GM23338 (cell line): ENCODE data around the gene STON1. TPM values are rescaled to one million over a fixed set of nuclear protein-coding genes. Genes with fewer than 3 reads are reported as not detected.

Source experiments
- ATAC-seq: fragments of 200-7000 bp; cut with Tn5 transposase; 3 replicates; pipeline ENCODE4 v1.9.1; 2020
- DNase-seq: peaks from one replicate; pipeline ENCODE4 v3.0.0-alpha.2; 2015; ENCODE audit warnings: low spot score
- H2AFZ ChIP-seq: fragments of 200-600 bp; sonication (generic); 2 replicates; pipeline ENCODE4 v1.8.0; 2016; ENCODE audit warnings: antibody characterized with exemption, mild to moderate bottlenecking, moderate library complexity
- H3F3A ChIP-seq: fragments of 200-600 bp; sonication (generic); replicated peaks from 2 replicates; pipeline ENCODE4 v1.8.0; 2017; ENCODE audit warnings: antibody characterized with exemption, mixed run types, low read depth
- H3K27ac ChIP-seq: fragments of 200-600 bp; sonication (generic); 2 replicates; pipeline ENCODE4 v1.6.1; 2016; ENCODE audit warnings: low read depth
- H3K27me3 ChIP-seq: fragments of 200-600 bp; sonication (generic); 2 replicates; pipeline ENCODE4 v1.8.0; 2016; ENCODE audit warnings: mild to moderate bottlenecking, mixed run types, moderate library complexity; ENCODE audit not compliant: insufficient read depth
- H3K36me3 ChIP-seq: fragments of 200-600 bp; sonication (generic); 2 replicates; pipeline ENCODE4 v1.8.0; 2016; ENCODE audit warnings: mild to moderate bottlenecking; ENCODE audit not compliant: insufficient read depth
- H3K4me1 ChIP-seq: fragments of 200-600 bp; sonication (generic); 2 replicates; pipeline ENCODE4 v1.8.0; 2016; ENCODE audit warnings: mild to moderate bottlenecking, moderate library complexity; ENCODE audit not compliant: insufficient read depth
- H3K4me2 ChIP-seq: fragments of 200-600 bp; sonication (generic); 2 replicates; pipeline ENCODE4 v1.7.1; 2017; ENCODE audit warnings: mixed run types
- H3K4me3 ChIP-seq: fragments of 200-600 bp; sonication (generic); 2 replicates; pipeline ENCODE4 v1.6.1; 2016; ENCODE audit warnings: mixed run types
- H3K79me2 ChIP-seq: fragments of 200-600 bp; sonication (generic); replicated peaks from 2 replicates; pipeline ENCODE4 v1.8.0; 2017; ENCODE audit warnings: mild to moderate bottlenecking; ENCODE audit not compliant: insufficient read depth
- H3K9me2 ChIP-seq: fragments of 200-600 bp; sonication (generic); 2 replicates; pipeline ENCODE4 v1.8.0; 2017; ENCODE audit not compliant: insufficient read depth
- H4K20me1 ChIP-seq: fragments of 200-600 bp; sonication (generic); replicated peaks from 2 replicates; pipeline ENCODE4 v1.8.0; 2017; ENCODE audit warnings: mild to moderate bottlenecking; ENCODE audit not compliant: insufficient read depth
- H3K27ac Mint-ChIP-seq: 2 replicates; pipeline ENCODE4 v1.8.0; 2020; ENCODE audit warnings: inconsistent platforms, mild to moderate bottlenecking, moderate library complexity, mixed read lengths
- H3K27me3 Mint-ChIP-seq: 3 replicates; pipeline ENCODE4 v1.8.0; 2022; ENCODE audit warnings: low read depth, mild to moderate bottlenecking, moderate library complexity, mixed read lengths, inconsistent platforms; ENCODE audit not compliant: insufficient read depth, poor library complexity
- H3K36me3 Mint-ChIP-seq: 3 replicates; pipeline ENCODE4 v1.8.0; 2021; ENCODE audit warnings: low read depth, mild to moderate bottlenecking, inconsistent platforms, moderate library complexity, mixed read lengths
- H3K4me1 Mint-ChIP-seq: 3 replicates; pipeline ENCODE4 v1.8.0; 2020; ENCODE audit warnings: mild to moderate bottlenecking, inconsistent platforms, mixed read lengths
- H3K4me3 Mint-ChIP-seq: 3 replicates; pipeline ENCODE4 v1.8.0; 2021; ENCODE audit warnings: moderate library complexity, mild to moderate bottlenecking, inconsistent platforms, mixed read lengths
- H3K9me3 Mint-ChIP-seq: 3 replicates; pipeline ENCODE4 v1.8.0; 2020; ENCODE audit warnings: moderate library complexity, mild to moderate bottlenecking, inconsistent platforms, mixed read lengths
- CTCF ChIP-seq, 2 experiments: fragments of 200-600 bp in 1 of 2; sonication (generic) in 1 of 2; conservative IDR thresholded peaks; 2 replicates each; pipeline versions ENCODE4 v1.5.1 to v1.6.1; 2016 to 2017; ENCODE audit warnings: antibody characterized with exemption in 2 of 2, low read depth in 2 of 2, mild to moderate bottlenecking in 2 of 2, moderate library complexity in 1 of 2
- ETS1 ChIP-seq: IDR thresholded peaks from 2 replicates; pipeline ENCODE4 v1.6.1; 2016; ENCODE audit warnings: antibody characterized with exemption
- EZH2 ChIP-seq: fragments of 200-600 bp; sonication (generic); IDR thresholded peaks from one replicate; pipeline ENCODE4 v1.8.0; 2017; ENCODE audit warnings: antibody characterized with exemption, mild to moderate bottlenecking, low read depth; ENCODE audit not compliant: unreplicated experiment
- EZH2phosphoT487 ChIP-seq: fragments of 200-600 bp; sonication (generic); IDR thresholded peaks from one replicate; pipeline ENCODE4 v1.8.1; 2018; ENCODE audit warnings: antibody characterized with exemption; ENCODE audit not compliant: unreplicated experiment
- JUNB ChIP-seq: IDR thresholded peaks from one replicate; pipeline ENCODE4 v1.6.1; 2016; ENCODE audit warnings: antibody characterized with exemption; ENCODE audit not compliant: unreplicated experiment
- POLR2AphosphoS5 ChIP-seq: IDR thresholded peaks from 2 replicates; pipeline ENCODE4 v1.6.1; 2016; ENCODE audit warnings: antibody characterized with exemption, low read depth
- REST ChIP-seq: IDR thresholded peaks from one replicate; pipeline ENCODE4 v1.6.1; 2018; ENCODE audit warnings: antibody characterized with exemption; ENCODE audit not compliant: unreplicated experiment
- STAT1 ChIP-seq: IDR thresholded peaks from one replicate; pipeline ENCODE4 v1.6.1; 2016; ENCODE audit warnings: antibody characterized with exemption; ENCODE audit not compliant: unreplicated experiment
- ZNF114 ChIP-seq: fragments of 250-450 bp; sonication (Bioruptor Pico); IDR thresholded peaks from 2 replicates; pipeline ENCODE4 v1.5.0; 2020; ENCODE audit warnings: mild to moderate bottlenecking, moderate library complexity
- ZNF331 ChIP-seq: fragments of 250-450 bp; sonication (Bioruptor Pico); IDR thresholded peaks from 2 replicates; pipeline ENCODE4 v1.5.0; 2020; ENCODE audit warnings: low read depth, mild to moderate bottlenecking, moderate library complexity
- ZNF462 ChIP-seq: fragments of 250-450 bp; sonication (Bioruptor Pico); IDR thresholded peaks from 2 replicates; pipeline ENCODE4 v1.5.0; 2020; ENCODE audit warnings: mild to moderate bottlenecking, moderate library complexity
- polyA plus RNA-seq: library from polyadenylated mRNA; unstranded; fragments of >200 nt; fragmentation: Nextera tagmentation; extraction: Ambion mirVana; gene quantifications from 2 replicates; pipeline ENCODE4 v1.2.1, GENCODE V29; 2016
- total RNA-seq: library from RNA; depleted of rRNA; stranded (reverse); fragments of >200 nt; shearing (Covaris generic); gene quantifications from 2 replicates; pipeline ENCODE4 v1.2.3, GENCODE V29; 2014

The STON1 gene
- total and polyA plus RNA-seq, 2 experiments from 2014 or later: 5.4 to 14.4 TPM

- TF ChIP-seq ZNF462 (no peak), REST (no peak), EZH2phosphoT487 (no peak)
Measured at GRCh38 chr2:48525269-48525943, 4.5 kb upstream of the STON1 start (continued).

- TF ChIP-seq STAT1: no peak
- TF ChIP-seq ZNF331 (CRISPR knock-in tag): no peak
- no peak for TF ChIP-seq POLR2AphosphoS5
- no peak for TF ChIP-seq ETS1
- TF ChIP-seq EZH2phosphoT487: no peak
- no peak for TF ChIP-seq ZNF114
- no peak for TF ChIP-seq EZH2
- no peak for TF ChIP-seq CTCF (conservative IDR thresholded peaks at IDR 0.05; ENCODE audit: low read depth in 2 of 2)
- TF ChIP-seq JUNB: no peak
- Mint-ChIP-seq H3K4me3 (no peak overlapping the region), H3K36me3 (no peaks in the 10 kb centered on the region), H3K27ac (no peak overlapping the region), H3K9me3 (no peaks in the 10 kb centered on the region), H3K27me3 (peaks cover 2% of the 10 kb centered on the region), H3K4me1 (peaks cover 25% of the 10 kb centered on the region)
- H3K79me2 ChIP-seq: peaks cover 4% of the 10 kb centered on the region; the same call in 1 of the 2 replicates
- no peaks in the 10 kb centered on the region for H3K27me3 ChIP-seq
- no peak for DNase-seq
- no peaks in the 10 kb centered on the region for H3K9me2 ChIP-seq
- no peak overlapping the region for H2AFZ ChIP-seq
- 0 out of 2 replicates have a peak, but pooled peaks cover 3% of the 10 kb centered on the region for H3F3A ChIP-seq
- no peaks in the 10 kb centered on the region for H4K20me1 ChIP-seq
- peaks cover 20% of the 10 kb centered on the region for H3K4me1 ChIP-seq
- H3K27ac ChIP-seq: no peak overlapping the region
- H3K4me2 ChIP-seq: no peak overlapping the region
- no peaks in the 10 kb centered on the region for H3K36me3 ChIP-seq
- no peak for ATAC-seq
- no peak overlapping the region for H3K4me3 ChIP-seq
Measured at GRCh38 chr2:48527226-48527885, 2.6 kb upstream of the STON1 start.
